Activated CD4-positive, alpha-beta T cell treated with anti-CD3 and anti-CD28 coated beads for 4 hours (primary cell): ENCODE results near the gene FARP1.
"Not testable (repeated sequence)": the region's sequence is repeated elsewhere in the genome, so short reads cannot be mapped to it uniquely, and the experiment has no call there.

Experiments
- DNase-seq, 2 donors: peaks; one replicate each; pipeline ENCODE4 v3.0.0-alpha.2; 2020

The FARP1 gene

DNA sequence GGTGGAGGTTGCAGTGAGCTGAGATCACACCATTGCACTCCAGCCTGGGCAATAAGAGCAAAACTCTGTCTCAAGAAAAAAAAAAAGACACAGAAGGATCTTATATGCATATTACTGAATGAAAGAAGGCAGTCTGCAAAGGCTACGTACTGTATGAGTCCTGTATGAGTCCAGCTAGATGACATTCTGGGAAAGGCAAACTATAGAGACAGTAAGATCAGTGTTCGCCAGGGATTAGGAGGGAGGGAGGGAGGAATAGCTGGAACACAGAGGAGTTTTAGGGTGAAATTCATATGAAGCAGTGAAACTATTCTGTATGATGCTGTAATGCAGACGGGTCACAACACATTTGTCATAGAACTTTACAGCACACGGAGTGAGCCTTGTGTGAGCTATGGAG lies 200.1 kb downstream of the FARP1 start:
- DNase-seq = no peak

DNA sequence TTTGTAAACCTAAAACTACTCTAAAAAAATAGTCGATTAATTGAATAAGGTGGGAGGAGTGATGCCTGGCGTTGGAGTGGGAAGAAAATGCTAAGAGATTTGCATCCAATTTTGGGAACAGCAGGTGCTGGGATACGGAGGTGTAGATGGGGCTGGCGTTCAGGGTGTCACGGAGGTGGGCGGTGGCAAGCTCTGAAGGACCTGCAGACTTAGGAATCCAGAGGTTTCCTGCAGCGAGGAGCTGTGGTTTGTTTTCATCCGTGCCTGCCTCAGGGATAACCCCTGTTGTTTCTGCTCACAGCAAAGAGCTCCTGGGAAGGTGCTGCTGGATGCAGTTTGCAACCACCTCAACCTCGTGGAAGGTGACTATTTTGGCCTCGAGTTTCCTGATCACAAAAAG lies 200.6 kb downstream of the FARP1 start:
- DNase-seq = no peak

DNA sequence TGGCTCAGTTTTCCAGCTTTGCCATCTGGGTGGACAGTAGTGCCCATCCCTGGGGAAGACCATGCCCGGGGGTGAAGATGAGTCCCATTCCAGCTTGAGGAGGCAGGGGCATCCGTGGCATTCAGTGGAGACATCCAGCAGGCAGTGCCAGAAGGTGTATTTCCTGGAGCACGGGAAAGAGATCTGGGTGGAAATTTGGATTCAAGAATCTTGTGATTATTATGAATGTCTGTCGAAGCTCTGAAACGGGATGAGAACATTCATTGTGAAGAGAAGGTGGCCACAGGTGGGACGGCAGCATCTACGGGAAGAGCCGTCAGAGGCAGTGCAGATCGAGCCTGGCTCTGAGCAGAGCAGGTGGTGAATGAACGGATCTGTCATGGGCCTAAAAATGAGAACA lies 201.5 kb downstream of the FARP1 start:
- no peak for DNase-seq

DNA sequence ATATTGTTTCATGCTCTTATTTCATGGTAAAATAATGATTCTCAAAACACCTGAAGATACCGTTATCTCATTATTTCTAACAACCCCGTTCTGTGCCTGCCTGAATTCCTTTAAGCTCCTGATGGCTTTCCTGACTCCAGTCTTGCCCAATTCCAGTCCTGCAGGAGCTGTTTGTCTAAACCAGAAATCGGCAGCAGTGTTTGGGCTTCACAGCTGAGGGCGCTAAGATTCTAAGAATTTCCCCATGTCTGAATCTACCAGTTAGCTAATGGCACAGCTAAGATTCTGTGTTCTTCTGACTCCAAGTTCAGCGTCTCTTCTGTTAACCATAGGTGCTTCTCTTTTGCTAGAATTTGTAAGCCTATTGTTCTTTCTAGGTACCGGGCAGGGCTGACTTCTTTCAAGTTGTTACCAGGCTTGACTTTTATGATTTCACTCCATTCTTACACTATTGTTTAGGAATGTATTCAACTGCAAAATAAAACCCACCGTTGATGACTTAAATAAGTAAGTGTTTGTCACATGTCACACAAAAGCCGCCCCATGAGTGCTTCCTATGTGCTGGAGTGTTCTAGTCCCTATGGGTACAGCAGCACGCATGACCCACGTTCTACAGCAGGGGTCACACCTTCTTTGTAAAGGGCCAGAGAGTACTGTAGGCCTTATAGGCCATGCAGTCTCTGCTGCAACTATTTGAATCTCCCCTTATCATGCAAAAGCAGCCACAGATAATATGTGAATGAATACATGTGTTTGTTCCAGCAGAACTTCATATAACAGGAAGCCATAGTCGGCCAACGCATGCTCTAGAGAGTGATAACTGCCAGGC lies 202.4 kb downstream of the FARP1 start:
- DNase-seq = no peak

DNA sequence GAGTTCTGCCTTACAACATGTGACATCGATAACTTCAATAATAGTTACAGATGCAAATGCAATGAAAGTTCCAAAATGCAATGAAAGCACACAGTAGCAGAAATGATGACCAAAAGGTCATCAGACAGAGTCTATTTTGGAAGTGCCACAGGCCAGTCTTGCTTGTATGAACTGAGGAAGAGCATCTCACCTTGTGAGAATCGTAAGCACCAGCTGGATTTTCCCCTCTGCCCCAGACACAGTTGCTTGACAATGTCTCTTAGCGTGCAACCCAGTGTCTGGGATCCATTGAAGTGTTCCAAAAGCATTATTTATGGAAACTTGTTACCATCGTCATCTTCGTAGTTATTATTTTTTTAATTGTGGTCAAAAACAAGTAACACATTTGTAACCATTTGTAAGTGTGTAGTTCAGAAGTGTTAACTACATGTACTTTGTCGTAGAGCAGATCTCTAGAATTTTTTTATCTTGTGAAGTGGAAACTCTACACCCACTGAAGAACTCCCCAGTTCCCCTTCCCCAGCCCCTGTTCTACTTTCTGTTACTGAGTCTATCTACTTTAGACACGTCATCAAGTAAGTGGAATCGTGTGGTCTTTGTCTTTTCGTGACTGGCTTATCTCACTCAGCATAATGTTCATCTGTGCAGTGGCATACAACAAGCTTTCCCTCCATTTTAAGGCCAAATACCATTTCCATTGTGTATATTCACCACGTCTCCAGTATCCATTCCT lies 204.2 kb downstream of the FARP1 start:
- no peak for DNase-seq

DNA sequence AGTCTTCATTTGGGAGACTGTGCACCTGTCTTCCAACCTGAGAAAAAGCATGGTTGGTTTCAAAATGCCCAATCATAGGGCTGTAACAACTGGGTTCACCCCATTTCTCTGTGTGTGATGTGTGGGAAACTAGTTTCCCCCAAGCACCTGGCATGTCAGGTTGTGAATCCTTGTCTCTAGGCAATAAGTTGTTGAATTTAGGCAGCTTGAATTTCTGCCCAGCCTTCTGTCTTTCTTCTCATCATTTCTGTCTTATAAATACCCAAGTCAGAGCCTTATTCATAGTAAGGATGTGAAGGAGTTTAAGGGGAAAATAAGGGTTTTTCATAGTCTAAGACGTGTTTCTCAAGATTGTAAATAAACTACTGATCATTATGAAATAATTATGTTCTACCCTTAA lies 204.9 kb downstream of the FARP1 start:
- DNase-seq = no peak

DNA sequence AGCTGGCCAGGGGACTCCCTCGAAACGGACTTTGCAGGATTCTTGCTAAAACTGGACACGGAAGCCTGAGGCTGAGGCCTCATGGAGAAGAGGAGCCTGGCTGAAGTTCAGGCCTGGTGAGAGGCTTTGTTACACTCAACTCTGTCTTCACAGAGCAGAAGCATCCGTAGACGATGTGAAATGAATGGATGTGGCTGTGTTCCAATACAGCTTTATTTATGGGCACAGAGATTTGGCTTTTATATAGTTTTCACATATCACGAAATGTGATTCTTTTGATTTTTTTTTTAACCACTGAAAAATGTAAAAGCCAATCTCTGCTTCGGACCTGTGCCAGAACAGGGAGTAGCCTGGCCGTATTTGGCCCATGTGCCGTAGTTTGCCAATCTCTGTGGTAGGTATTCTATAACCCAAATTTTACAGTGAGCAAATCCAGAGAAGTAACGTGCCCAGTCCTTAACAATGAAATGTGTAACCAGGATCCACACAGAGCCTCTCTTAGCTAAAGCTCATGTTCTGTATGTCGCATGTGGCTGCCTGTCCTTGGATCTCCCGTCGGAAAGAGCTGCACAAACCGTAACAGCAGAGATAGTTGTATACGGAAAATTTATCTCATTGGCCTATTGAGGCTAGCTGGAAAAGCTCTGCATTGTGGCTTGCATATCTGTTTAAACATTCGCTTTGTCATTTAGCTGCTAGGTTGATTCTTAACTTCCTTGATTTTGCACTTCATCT lies 205.7 kb downstream of the FARP1 start:
- no peak for DNase-seq

DNA sequence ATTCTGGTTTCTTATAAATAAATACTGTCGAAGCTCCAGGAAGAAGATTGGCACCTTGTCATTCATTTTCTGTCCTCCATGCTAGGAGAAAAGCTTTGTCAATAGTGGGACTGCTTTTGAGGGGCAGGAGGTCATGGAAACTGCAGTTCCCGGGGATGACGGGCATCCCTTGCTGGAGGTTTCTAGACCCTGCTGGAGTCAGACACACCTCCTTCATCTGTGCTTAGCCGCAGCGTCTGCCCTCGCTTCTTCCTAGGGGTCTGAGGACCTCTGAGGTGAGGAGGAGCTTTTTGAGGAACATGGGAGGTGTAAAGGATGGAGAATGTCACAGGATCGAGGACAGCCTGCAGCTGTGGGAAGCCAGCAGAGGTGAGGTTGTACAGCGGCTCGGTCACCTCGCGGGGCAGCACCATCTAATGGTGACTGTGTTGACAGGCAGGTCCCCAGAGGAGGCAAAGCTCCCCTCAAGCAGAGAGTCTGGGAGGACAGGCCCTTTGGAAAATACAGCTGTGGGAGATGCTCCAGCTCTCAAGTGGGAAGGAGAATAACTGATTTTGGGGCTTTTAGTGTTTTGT lies 206.9 kb downstream of the FARP1 start:
- no peak for DNase-seq

DNA sequence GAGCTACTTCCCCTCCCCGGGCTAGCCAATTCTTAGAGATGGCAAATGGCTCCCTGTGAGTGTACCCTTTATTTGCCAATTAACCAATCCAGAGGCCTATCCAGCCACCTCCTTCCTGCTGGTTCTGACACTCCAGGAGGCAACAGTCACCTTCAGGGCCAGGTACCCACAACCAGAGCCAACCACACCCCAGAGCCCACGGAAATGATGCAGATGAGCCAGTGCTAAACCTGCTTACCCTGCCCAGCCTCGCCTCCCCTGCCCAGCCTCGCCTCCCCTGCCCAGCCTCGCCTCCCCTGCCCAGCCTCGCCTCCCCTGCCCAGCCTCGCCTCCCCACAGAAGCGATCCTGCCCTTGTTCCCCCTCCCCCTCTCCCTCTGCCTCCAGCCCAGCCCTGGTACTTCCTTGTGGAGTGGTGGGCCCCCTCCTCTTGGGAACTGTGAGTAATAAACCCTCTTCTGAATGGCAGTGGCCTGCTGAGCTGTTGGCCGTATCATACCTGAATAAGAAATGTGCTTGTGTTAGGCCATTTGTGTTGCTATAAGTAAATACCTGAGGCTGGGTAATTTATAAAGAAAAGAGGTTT lies 207.9 kb downstream of the FARP1 start:
- no peak for DNase-seq

DNA sequence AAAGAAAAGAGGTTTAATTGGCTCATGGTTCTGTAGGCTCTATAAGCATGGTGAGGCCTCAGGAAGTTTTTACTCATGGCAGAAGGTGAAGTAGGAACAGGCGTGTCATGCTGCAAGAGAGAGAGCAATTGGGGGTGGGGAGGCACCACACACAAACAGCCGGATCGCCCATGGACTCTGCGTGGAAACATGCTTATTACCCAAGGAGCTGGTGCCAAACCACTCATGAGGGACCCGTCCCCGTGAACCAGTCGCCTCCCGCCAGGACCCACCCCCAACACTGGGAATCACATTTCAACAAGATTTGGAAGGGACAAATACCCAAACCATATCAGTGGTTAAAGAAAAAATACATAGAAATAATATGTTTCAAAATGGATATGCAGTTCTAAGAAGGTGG lies 208.7 kb downstream of the FARP1 start:
- DNase-seq = no peak

DNA sequence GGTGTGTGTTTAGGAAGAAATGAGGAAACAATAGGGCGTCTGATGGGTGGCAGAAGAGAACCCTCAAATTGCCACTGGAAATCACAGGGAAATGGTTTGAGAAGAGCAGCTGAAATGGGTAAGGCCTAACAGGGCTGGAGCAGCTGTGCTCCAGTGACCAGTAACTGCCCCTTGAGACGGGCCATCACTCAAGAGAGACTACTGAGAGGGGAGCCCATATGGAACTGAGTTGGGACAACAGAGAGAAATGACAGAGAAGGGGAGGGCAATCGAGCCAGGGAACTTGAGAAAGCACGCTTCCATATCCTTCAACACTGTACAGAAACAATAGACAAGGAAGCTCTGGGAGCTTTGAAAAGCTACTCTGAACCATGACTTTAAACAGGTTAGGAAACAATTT lies 209.3 kb downstream of the FARP1 start:
- DNase-seq = no peak

DNA sequence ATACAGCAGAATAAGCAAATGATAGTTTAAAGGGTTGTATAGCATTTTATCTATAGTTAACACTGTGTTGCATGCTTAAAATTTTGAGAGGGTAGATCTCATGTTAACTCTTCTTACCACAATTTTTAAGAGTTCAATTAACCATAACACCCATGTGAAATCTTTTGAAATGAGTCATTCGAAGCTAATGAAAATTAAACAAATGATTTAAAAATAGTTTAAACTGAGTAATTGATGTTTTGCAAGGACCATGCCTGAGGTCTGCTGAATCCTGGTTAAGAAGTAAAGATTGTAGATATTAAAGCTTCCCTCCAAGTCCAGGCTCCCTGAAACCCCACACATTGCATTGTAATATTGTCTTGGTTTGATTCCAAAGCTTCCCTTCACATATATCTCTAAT lies 210.9 kb downstream of the FARP1 start:
- no peak for DNase-seq

DNA sequence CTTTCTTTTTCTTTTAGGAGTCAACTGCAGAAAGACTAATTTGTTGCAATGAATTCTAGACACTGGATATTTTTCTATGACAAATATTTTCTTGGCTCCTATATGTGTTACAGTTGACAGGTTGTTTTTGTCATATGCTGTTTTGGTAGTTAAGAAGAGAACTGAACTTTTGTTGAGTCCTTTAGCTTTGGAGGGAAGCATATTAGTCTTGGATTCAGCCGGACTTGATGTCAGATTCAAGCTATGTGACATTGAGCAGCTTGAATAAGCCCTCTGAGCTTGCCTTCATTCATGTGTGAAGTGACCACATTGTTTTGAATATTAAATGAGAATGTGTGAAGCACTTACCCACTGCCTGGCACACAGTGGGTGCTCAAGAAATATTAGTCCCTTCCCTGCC lies 216.0 kb downstream of the FARP1 start:
- DNase-seq = no peak

DNA sequence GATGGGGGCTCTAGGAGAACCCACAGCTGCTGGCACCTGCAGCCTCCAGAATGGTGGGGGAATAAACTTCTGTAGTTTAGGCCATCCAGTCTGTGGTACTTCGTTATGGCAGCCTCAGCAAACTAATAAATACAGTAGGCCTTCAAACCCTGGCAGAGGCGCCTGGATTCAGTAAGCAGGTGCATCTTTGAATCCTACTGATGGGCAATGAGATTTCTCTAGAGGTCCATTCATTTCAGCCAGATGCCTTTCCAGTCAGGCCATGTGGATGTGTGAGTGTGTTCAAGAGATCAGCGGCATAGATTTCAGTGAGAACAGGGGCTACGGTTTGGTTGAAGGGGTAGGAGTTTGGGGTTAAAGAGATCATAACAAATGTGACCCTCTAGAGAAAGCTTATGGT lies 217.7 kb downstream of the FARP1 start:
- no peak for DNase-seq

DNA sequence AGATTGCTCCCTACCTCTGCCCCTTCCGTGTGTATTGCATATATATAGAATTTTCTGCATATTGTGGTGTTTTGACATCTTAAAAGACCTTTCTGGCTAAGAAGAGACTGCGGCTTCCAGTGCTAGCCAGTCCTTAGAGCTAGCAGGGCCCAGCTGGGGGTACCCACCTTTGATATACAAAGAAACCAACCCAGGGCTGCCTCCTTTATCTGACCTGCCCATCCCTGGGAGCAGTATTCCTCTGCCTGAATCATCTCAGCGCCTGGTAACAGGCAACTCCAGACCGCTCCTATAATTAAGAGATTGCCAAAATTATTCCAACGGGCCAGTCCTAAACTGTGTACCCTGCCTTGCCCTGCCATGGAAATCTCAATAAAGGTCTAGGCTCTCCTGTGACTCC lies 220.4 kb downstream of the FARP1 start:
- DNase-seq = no peak

DNA sequence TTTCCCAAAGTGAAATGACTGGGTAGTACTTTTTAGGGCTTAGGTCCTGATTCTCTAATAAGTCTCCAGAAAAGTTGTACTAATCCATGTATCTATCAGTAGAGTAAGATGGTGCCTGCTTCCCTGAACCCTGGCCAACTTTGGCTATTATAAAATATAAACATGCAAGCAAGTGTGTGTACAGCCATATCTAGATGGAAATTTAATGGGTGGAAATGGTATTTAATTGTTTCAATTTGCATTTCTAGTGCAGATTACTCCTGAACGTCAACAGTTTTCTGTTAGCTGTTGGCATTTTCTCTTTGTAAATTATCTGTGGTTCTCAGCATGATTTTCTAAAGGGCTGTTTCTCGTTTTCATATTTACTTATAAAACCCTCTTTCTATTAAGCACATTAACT lies 221.3 kb downstream of the FARP1 start:
- DNase-seq = no peak

DNA sequence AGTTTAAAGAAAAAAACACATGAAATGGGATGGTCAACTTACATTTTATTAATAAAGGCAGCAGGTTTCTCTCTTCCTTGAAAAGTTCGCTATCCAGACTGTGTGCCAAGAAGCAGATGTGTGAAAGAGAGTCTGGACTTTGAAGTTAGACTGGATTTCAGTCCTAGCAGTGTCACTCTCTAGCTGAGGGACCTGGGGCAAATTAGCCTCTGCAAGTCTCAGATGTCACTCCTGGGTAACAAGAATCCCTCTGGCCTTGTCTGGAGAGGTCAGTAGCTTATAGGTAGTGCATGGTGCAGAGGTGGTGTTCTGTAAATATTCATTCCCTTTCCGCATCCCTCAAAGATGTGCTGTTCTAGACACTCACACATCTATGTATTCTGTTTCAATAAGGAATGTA lies 221.8 kb downstream of the FARP1 start:
- no peak for DNase-seq

DNA sequence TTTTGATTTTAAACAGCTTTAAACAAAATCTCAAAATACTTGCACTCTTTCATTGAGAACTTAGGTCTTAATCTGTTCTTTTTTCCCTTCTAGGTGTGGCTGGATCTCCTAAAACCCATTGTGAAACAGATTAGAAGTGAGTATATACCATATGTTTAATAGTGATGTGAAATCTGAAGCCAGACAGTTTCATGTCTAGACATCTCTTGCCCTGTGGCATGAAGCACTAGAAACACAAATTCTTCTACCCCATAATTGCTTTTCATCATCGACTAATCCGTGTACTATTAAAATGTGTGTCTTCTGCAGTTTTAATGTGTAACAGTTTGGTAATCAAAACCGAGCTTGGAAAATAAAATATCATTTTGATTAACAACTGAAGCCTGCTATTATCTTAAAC lies 222.4 kb downstream of the FARP1 start:
- DNase-seq = no peak

DNA sequence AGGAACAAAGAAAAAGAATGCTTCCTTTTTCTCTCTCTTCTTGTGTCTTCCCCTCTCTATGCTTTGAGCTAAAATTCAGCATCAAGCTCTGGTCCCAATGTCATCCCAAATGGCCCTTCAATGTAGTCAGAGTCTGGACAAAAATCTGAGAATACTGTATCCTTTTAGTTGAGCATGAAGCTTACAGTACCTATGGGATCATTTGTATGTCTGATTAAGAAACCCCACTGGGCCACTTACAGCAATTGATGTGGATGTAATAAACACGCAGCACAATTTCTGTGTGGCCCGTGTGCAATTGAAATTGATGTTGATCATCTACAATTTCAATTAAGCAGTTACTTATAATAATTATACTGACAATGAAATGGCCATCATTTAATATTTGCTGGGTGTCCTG lies 223.1 kb downstream of the FARP1 start:
- no peak for DNase-seq

DNA sequence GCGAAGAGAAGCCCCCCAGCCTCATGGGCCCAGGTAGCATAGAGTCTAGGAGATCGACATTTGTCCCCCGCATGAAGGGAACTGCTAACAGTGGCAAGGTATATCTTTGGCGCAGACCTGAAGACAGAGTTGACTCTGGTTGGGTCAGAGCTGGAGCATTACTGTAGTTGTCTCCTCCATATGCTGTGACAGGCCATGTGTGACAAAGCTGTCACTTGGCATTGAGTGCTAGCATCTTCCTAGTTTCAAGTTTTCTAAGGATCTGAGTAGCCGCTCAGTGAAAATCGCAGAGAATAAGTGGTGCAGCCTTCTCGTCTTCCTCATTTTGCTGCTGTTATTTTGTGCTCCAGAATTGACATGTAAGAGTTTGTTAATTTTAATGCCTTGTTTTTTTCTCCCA lies 223.5 kb downstream of the FARP1 start:
- DNase-seq = no peak

DNA sequence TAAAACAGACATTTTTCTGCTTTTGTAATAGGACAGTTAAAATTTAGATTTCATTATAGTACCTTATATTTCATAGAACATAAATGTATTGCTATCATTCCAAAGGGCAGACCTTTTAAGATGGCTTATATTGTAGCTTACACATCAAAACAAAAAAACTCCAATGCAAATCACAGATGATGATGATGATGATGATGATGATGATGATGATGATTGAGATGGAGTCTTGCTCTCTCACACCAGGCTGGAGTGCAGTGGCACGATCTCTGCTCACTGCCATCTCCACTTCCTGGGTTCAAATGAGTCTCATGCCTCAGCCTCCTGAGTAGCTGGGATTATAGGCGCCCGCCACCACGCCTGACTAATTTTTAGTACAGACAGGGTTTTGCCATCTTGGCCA lies 224.1 kb downstream of the FARP1 start:
- no peak for DNase-seq

DNA sequence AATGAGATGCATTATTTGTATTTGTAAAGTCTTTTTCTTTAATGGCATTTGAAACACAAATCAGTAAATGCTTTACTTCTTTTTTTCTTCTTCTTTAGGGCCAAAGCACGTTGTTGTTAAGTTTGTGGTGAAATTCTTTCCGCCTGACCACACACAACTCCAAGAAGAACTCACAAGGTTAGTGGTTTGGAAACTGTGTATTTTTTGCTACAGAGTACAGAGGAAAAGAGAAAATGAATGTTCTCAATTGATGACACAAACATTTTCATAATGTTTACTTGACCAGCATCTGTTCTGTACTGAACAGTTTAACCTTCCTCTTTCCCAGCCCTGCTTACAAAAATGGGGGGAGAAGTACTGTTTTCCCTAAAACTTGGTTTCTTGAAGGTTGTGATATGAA lies 225.1 kb downstream of the FARP1 start:
- no peak for DNase-seq

DNA sequence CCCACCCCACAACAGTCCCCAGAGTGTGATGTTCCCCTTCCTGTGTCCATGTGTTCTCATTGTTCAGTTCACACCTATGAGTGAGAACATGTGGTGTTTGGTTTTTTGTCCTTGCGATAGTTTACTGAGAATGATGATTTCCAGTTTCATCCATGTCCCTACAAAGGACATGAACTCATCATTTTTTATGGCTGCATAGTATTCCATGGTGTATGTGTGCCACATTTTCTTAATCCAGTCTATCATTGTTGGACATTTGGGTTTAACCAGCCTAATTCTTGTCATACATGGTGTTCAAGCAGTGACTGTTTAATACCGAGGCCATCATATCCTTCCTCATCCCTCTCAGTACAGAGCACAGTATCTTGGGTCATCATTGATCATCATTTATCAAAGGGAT lies 226.6 kb downstream of the FARP1 start:
- not testable (repeated sequence) for DNase-seq
